H9 (cell line): Measurements from ENCODE around the gene MEMO1. TPM values are rescaled to one million over a fixed set of nuclear protein-coding genes. Genes with fewer than 3 reads are reported as not detected.
"Not testable (repeated sequence)": the region's sequence is repeated elsewhere in the genome, so short reads cannot be mapped to it uniquely, and the experiment has no call there.

ENCODE experiments used
- DNase-seq: peaks from one replicate; pipeline ENCODE4 v3.0.0-alpha.2; 2017
- H2AFZ ChIP-seq: one replicate; pipeline ENCODE4 v1.6.1; 2013; ENCODE audit warnings: mild to moderate bottlenecking, low read length, control low read depth, moderate library complexity
- H2AK5ac ChIP-seq: 2 replicates; pipeline ENCODE4 v1.6.1; 2013; ENCODE audit warnings: low read length, control low read depth, mixed read lengths; ENCODE audit not compliant: insufficient read length
- H2BK120ac ChIP-seq: one replicate; pipeline ENCODE4 v1.6.1; 2013; ENCODE audit warnings: low read depth, mild to moderate bottlenecking, low read length, control low read depth, inconsistent platforms; ENCODE audit not compliant: poor library complexity, severe bottlenecking
- H2BK12ac ChIP-seq: 2 replicates; pipeline ENCODE4 v1.6.1; 2013; ENCODE audit warnings: low read length, control low read depth, mixed read lengths, low read depth; ENCODE audit not compliant: insufficient read length
- H2BK15ac ChIP-seq: 2 replicates; pipeline ENCODE4 v1.6.1; 2013; ENCODE audit warnings: low read depth, low read length, control low read depth
- H2BK20ac ChIP-seq: one replicate; pipeline ENCODE4 v1.6.1; 2013; ENCODE audit warnings: low read depth, mild to moderate bottlenecking, low read length, control low read depth, inconsistent platforms; ENCODE audit not compliant: poor library complexity, severe bottlenecking
- H2BK5ac ChIP-seq: 2 replicates; pipeline ENCODE4 v1.6.1; 2013; ENCODE audit warnings: low read length, control low read depth, mixed read lengths; ENCODE audit not compliant: insufficient read length
- H3K14ac ChIP-seq: 2 replicates; pipeline ENCODE4 v1.6.1; 2013; ENCODE audit warnings: low read length, control low read depth; ENCODE audit not compliant: insufficient read depth
- H3K18ac ChIP-seq: 2 replicates; pipeline ENCODE4 v1.6.1; 2013; ENCODE audit warnings: low read depth, mild to moderate bottlenecking, mixed read lengths, low read length, control low read depth; ENCODE audit not compliant: insufficient read length
- H3K23ac ChIP-seq: 2 replicates; pipeline ENCODE4 v1.6.1; 2013; ENCODE audit warnings: low read length, control low read depth, mixed read lengths, low read depth; ENCODE audit not compliant: insufficient read length
- H3K23me2 ChIP-seq: 2 replicates; pipeline ENCODE4 v1.6.1; 2013; ENCODE audit warnings: low read depth, mild to moderate bottlenecking, mixed read lengths, low read length, control low read depth; ENCODE audit not compliant: insufficient read length, poor library complexity, severe bottlenecking
- H3K27ac ChIP-seq: 2 replicates; pipeline ENCODE4 v1.5.1; 2013; ENCODE audit warnings: low read length, control low read depth, mixed read lengths, low read depth; ENCODE audit not compliant: insufficient read length
- H3K27me3 ChIP-seq: 2 replicates; pipeline ENCODE4 v1.6.1; 2013; ENCODE audit warnings: low read length, control low read depth, inconsistent platforms; ENCODE audit not compliant: insufficient read depth
- H3K4ac ChIP-seq: 2 replicates; pipeline ENCODE4 v1.6.1; 2013; ENCODE audit warnings: low read depth, mild to moderate bottlenecking, control low read depth, inconsistent platforms, low read length, moderate library complexity
- H3K4me1 ChIP-seq: 2 replicates; pipeline ENCODE4 v1.6.1; 2013; ENCODE audit warnings: low read length, control low read depth, inconsistent platforms; ENCODE audit not compliant: insufficient read depth
- H3K4me2 ChIP-seq: 2 replicates; pipeline ENCODE4 v1.6.1; 2013; ENCODE audit warnings: low read length, control low read depth, mixed read lengths; ENCODE audit not compliant: insufficient read length, insufficient read depth
- H3K56ac ChIP-seq: 2 replicates; pipeline ENCODE4 v1.6.1; 2013; ENCODE audit warnings: low read depth, mild to moderate bottlenecking, mixed read lengths, low read length, control low read depth; ENCODE audit not compliant: insufficient read length
- H3K79me1 ChIP-seq: 2 replicates; pipeline ENCODE4 v1.6.1; 2013; ENCODE audit warnings: low read depth, mild to moderate bottlenecking, moderate library complexity, low read length, control low read depth, inconsistent platforms; ENCODE audit not compliant: insufficient read depth, poor library complexity, severe bottlenecking
- H3K79me2 ChIP-seq: 2 replicates; pipeline ENCODE4 v1.6.1; 2013; ENCODE audit warnings: low read length, control low read depth, inconsistent platforms; ENCODE audit not compliant: insufficient read depth
- H3K9ac ChIP-seq: 2 replicates; pipeline ENCODE4 v1.6.1; 2013; ENCODE audit warnings: low read length, control low read depth, mixed read lengths; ENCODE audit not compliant: insufficient read length; ENCODE audit errors: extremely low read depth
- H3K9me3 ChIP-seq: one replicate; pipeline ENCODE4 v1.6.1; 2013; ENCODE audit warnings: low read depth, low read length, inconsistent platforms; ENCODE audit not compliant: control insufficient read depth
- H3T11ph ChIP-seq: one replicate; pipeline ENCODE4 v1.6.1; 2013; ENCODE audit warnings: mild to moderate bottlenecking, low read length, control low read depth, inconsistent platforms
- H4K20me1 ChIP-seq: one replicate; pipeline ENCODE4 v1.6.1; 2013; ENCODE audit not compliant: control insufficient read depth, insufficient read length, insufficient read depth
- H4K5ac ChIP-seq: 2 replicates; pipeline ENCODE4 v1.6.1; 2013; ENCODE audit warnings: low read depth, mild to moderate bottlenecking, mixed read lengths, low read length, control low read depth; ENCODE audit not compliant: insufficient read length
- H4K8ac ChIP-seq: replicated peaks from 2 replicates; pipeline ENCODE4 v1.6.1; 2013; ENCODE audit warnings: low read length, control low read depth, mixed read lengths, low read depth; ENCODE audit not compliant: insufficient read length
- H4K91ac ChIP-seq: 2 replicates; pipeline ENCODE4 v1.6.1; 2013; ENCODE audit warnings: low read depth, mild to moderate bottlenecking, moderate library complexity, mixed read lengths, low read length, control low read depth; ENCODE audit not compliant: insufficient read length
- H3K27ac Mint-ChIP-seq, 3 experiments: 2 replicates in 2 of 3; 3 replicates in 1 of 3; pipeline ENCODE4 v1.8.0; 2020 to 2021; ENCODE audit warnings: mixed read lengths in 3 of 3, mild to moderate bottlenecking in 1 of 3, moderate library complexity in 1 of 3
- H3K27me3 Mint-ChIP-seq: 2 replicates; pipeline ENCODE4 v1.8.0; 2021; ENCODE audit warnings: low read depth, mild to moderate bottlenecking, moderate library complexity, mixed read lengths
- H3K36me3 Mint-ChIP-seq, 3 experiments: 2 replicates in 2 of 3; 3 replicates in 1 of 3; pipeline ENCODE4 v1.8.0; 2020 to 2021; ENCODE audit warnings: low read depth in 3 of 3, mixed read lengths in 3 of 3; ENCODE audit not compliant: insufficient read depth in 1 of 3
- H3K4me1 Mint-ChIP-seq, 2 experiments: 2 replicates each; pipeline ENCODE4 v1.8.0; 2020; ENCODE audit warnings: mixed read lengths in 2 of 2
- H3K4me3 Mint-ChIP-seq, 2 experiments: 2 replicates in 1 of 2; 3 replicates in 1 of 2; pipeline ENCODE4 v1.8.0; 2020 to 2021; ENCODE audit warnings: mild to moderate bottlenecking in 2 of 2, mixed read lengths in 2 of 2, moderate library complexity in 1 of 2
- H3K9me3 Mint-ChIP-seq, 2 experiments: 2 replicates in 1 of 2; 3 replicates in 1 of 2; pipeline ENCODE4 v1.8.0; 2020; ENCODE audit warnings: mild to moderate bottlenecking in 2 of 2, mixed read lengths in 2 of 2, moderate library complexity in 1 of 2
- CTCF ChIP-seq: fragments of 200-600 bp; sonication (generic); conservative IDR thresholded peaks from 3 replicates; pipeline ENCODE4 v1.8.0; 2021; ENCODE audit warnings: antibody characterized with exemption, mild to moderate bottlenecking
- WGBS: extraction: QIAGEN DNeasy Blood & Tissue Kit; methylation state at CpG from one replicate; pipeline ENCODE4 v1.1.7; 2013; ENCODE audit warnings: missing lambda C conversion rate, low lambda C conversion rate, mixed read lengths; ENCODE audit not compliant: insufficient read length; ENCODE audit errors: extremely low coverage; 5-methylcytosine and 5-hydroxymethylcytosine counted together
- total RNA-seq: library from RNA; stranded (reverse); gene quantifications from 2 replicates; pipeline ENCODE4 v1.2.1, GENCODE V29; 2021

MEMO1 gene
- total RNA-seq, 1 experiment from 2014 or later: 49.4 TPM

- no peaks in the 10 kb centered on the region for H3K4me1 ChIP-seq
- H3K79me1 ChIP-seq: no peaks in the 10 kb centered on the region
- no peak overlapping the region for H3K18ac ChIP-seq
- Mint-ChIP-seq H3K27me3 (no peaks in the 10 kb centered on the region), H3K9me3 (no peaks in the 10 kb centered on the region), H3K36me3 (no peaks in the 10 kb centered on the region), H3K4me1 (peaks cover 8% of the 10 kb centered on the region in 2 experiments), H3K4me3 (no peak overlapping the region), H3K27ac (no peak overlapping the region)
- H4K5ac ChIP-seq: no peak overlapping the region
- no peak overlapping the region for H4K91ac ChIP-seq
- H2BK5ac ChIP-seq: no peak overlapping the region
- H4K20me1 ChIP-seq: no peaks in the 10 kb centered on the region
- H2BK20ac ChIP-seq: no peak overlapping the region
- H2BK12ac ChIP-seq: no peak overlapping the region
- no peak for TF ChIP-seq CTCF
- no peak overlapping the region for H2BK120ac ChIP-seq
- no peaks in the 10 kb centered on the region for H3K23me2 ChIP-seq
- no peaks in the 10 kb centered on the region for H3K79me2 ChIP-seq
- WGBS: no CpG with 5 or more reads among the region's 2 CpGs
- H2AFZ ChIP-seq: no peak overlapping the region
- H3T11ph ChIP-seq: no peak overlapping the region
- no peak overlapping the region for H3K4ac ChIP-seq
- H3K4me2 ChIP-seq: no peak overlapping the region
- no peak overlapping the region for H3K14ac ChIP-seq
- no peak overlapping the region for H3K56ac ChIP-seq
- H3K9ac ChIP-seq: no peak overlapping the region
- H2AK5ac ChIP-seq: no peak overlapping the region
- no peak overlapping the region for H4K8ac ChIP-seq
- no peak for DNase-seq
- no peak overlapping the region for H2BK15ac ChIP-seq
- H3K9me3 ChIP-seq: no peaks in the 10 kb centered on the region
- no peak overlapping the region for H3K23ac ChIP-seq
- H3K27ac ChIP-seq: no peak overlapping the region
- H3K27me3 ChIP-seq: no peaks in the 10 kb centered on the region
Measured at GRCh38 chr2:32058130-32058529, 47.3 kb upstream of the MEMO1 start.

- not testable (repeated sequence) for H3K9me3 Mint-ChIP-seq, H3K27ac Mint-ChIP-seq, H3T11ph ChIP-seq, H2AK5ac ChIP-seq, H2BK12ac ChIP-seq, H4K20me1 ChIP-seq, H3K4ac ChIP-seq, H2BK20ac ChIP-seq, H4K8ac ChIP-seq, H3K9ac ChIP-seq, H2AFZ ChIP-seq, H2BK15ac ChIP-seq, H3K36me3 Mint-ChIP-seq, H3K27ac ChIP-seq, H3K4me2 ChIP-seq, DNase-seq, H3K27me3 Mint-ChIP-seq, H3K18ac ChIP-seq, H4K5ac ChIP-seq, H3K14ac ChIP-seq, H3K4me1 Mint-ChIP-seq, H3K4me3 Mint-ChIP-seq, H3K56ac ChIP-seq, H3K9me3 ChIP-seq, H3K4me1 ChIP-seq, H3K79me1 ChIP-seq, H3K79me2 ChIP-seq, H2BK5ac ChIP-seq, H2BK120ac ChIP-seq, H4K91ac ChIP-seq, H3K27me3 ChIP-seq, H3K23me2 ChIP-seq, H3K23ac ChIP-seq
- WGBS: no CpG with 5 or more reads among the region's 3 CpGs
Measured at GRCh38 chr2:32054583-32054982, 43.8 kb upstream of the MEMO1 start.
